ENCODE results near the gene BZW2. TPM values are rescaled to one million over a fixed set of nuclear protein-coding genes. Genes with fewer than 3 reads are reported as not detected.

BZW2 gene
- polyA plus RNA-seq, 1 donor (not counting 4 experiments of a cell fraction or from before 2014, with no cell fraction given): 65.7 TPM

DNA sequence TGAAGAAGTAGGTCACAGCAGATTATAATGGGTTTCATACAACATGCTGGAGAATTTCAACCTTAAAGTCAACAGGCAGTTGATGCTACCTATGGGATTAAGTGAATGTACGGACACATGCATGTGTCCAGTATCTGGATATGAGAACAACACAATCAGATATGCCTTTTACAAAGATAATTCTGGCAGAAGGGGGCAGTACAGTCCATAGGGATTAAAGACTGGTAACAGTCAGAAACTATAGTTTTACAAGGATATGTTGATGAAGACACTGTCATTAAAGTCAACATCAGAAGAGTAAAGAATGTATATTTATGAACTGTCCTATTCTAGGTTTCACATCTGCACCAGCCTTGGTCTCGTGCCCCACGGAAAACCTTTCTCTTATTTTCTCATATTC lies 41.9 kb upstream of the BZW2 start:
- TF ChIP-seq CTCF (optimal IDR thresholded peaks at IDR 0.05 in 1 of 3, IDR thresholded peaks at IDR 0.05 in 1 of 3, conservative IDR thresholded peaks at IDR 0.05 in 1 of 3; ENCODE audit: extremely low read depth in 1 of 3, insufficient read depth in 2 of 3, low read length in 3 of 3): no peak
- no peak for TF ChIP-seq EZH2 (IDR thresholded peaks at IDR 0.05; ENCODE audit: low read length)

GRCh38 chr7:16606704-16607103 lies 39.3 kb upstream of the BZW2 start:
- no peak overlapping the region for H3K9ac ChIP-seq (ENCODE audit: control insufficient read depth, extremely low read depth, insufficient read depth, low read length)
- no peak overlapping the region for H3K4me3 ChIP-seq (ENCODE audit: control insufficient read depth in 2 of 3, extremely low read depth in 1 of 3, insufficient read depth in 2 of 3, low read depth in 1 of 3, low read length in 3 of 3)
- no peak overlapping the region for H3K4me2 ChIP-seq (ENCODE audit: control insufficient read depth, extremely low read depth, insufficient read depth, low read depth, low read length)
- dilution Hi-C loops (cut with MboI; ENCODE audit: extremely low pct_ligation_motif_present, low sequenced_read_pairs): no loop called here
- no peaks in the 10 kb centered on the region for H3K4me1 ChIP-seq (ENCODE audit: control insufficient read depth, extremely low read depth, insufficient read depth, low read length)
- H4K20me1 ChIP-seq (ENCODE audit: control insufficient read depth, extremely low read depth, insufficient read depth, low read length): no peaks in the 10 kb centered on the region
- peaks cover 0 to 6% of the 10 kb centered on the region in 2 experiments for H3K36me3 ChIP-seq (ENCODE audit: control insufficient read depth in 2 of 2, extremely low read depth in 1 of 2, insufficient read depth in 2 of 2, low read length in 2 of 2)
- no peaks in the 10 kb centered on the region for H3K9me1 ChIP-seq (ENCODE audit: control insufficient read depth, extremely low read depth, insufficient read depth, low read length)
- no peak overlapping the region for H2AFZ ChIP-seq (ENCODE audit: control insufficient read depth, low read length)
- no peaks in the 10 kb centered on the region for H3K27me3 ChIP-seq (ENCODE audit: control insufficient read depth, extremely low read depth, insufficient read depth, low read length)
- no peak overlapping the region for H3K27ac ChIP-seq (ENCODE audit: control insufficient read depth, insufficient read depth, low read length)
- DNase-seq (ENCODE audit: low read depth, low spot score) (no peak), FAIRE-seq (no peak)
- H3K79me2 ChIP-seq (ENCODE audit: control insufficient read depth, insufficient read depth, low read length): no peaks in the 10 kb centered on the region
- no peaks in the 10 kb centered on the region for H3K9me3 ChIP-seq (ENCODE audit: control insufficient read depth, low read depth, low read length)
- TF ChIP-seq EZH2 (IDR thresholded peaks at IDR 0.05; ENCODE audit: low read length) (no peak), CTCF (optimal IDR thresholded peaks at IDR 0.05 in 1 of 3, IDR thresholded peaks at IDR 0.05 in 1 of 3, conservative IDR thresholded peaks at IDR 0.05 in 1 of 3; ENCODE audit: extremely low read depth in 1 of 3, insufficient read depth in 2 of 3, low read length in 3 of 3) (no peak)

More for the DNA sequence above, 41.9 kb upstream of the BZW2 start:
- Histone ChIP-seq H3K4me3 (ENCODE audit: control insufficient read depth in 2 of 3, extremely low read depth in 1 of 3, insufficient read depth in 2 of 3, low read depth in 1 of 3, low read length in 3 of 3) (no peak overlapping the region), H3K9ac (ENCODE audit: control insufficient read depth, extremely low read depth, insufficient read depth, low read length) (no peak overlapping the region), H3K36me3 (ENCODE audit: control insufficient read depth in 2 of 2, extremely low read depth in 1 of 2, insufficient read depth in 2 of 2, low read length in 2 of 2) (peaks cover 0 to 8% of the 10 kb centered on the region in 2 experiments), H3K9me1 (ENCODE audit: control insufficient read depth, extremely low read depth, insufficient read depth, low read length) (no peaks in the 10 kb centered on the region), H3K9me3 (ENCODE audit: control insufficient read depth, low read depth, low read length) (no peaks in the 10 kb centered on the region), H3K4me1 (ENCODE audit: control insufficient read depth, extremely low read depth, insufficient read depth, low read length) (no peaks in the 10 kb centered on the region), H3K4me2 (ENCODE audit: control insufficient read depth, extremely low read depth, insufficient read depth, low read depth, low read length) (no peak overlapping the region), H4K20me1 (ENCODE audit: control insufficient read depth, extremely low read depth, insufficient read depth, low read length) (no peaks in the 10 kb centered on the region), H3K27me3 (ENCODE audit: control insufficient read depth, extremely low read depth, insufficient read depth, low read length) (no peaks in the 10 kb centered on the region), H3K27ac (ENCODE audit: control insufficient read depth, insufficient read depth, low read length) (no peak overlapping the region), H3K79me2 (ENCODE audit: control insufficient read depth, insufficient read depth, low read length) (no peaks in the 10 kb centered on the region), H2AFZ (ENCODE audit: control insufficient read depth, low read length) (no peak overlapping the region)
- dilution Hi-C loops (cut with MboI; ENCODE audit: extremely low pct_ligation_motif_present, low sequenced_read_pairs): no loop called here
- FAIRE-seq (no peak), DNase-seq (ENCODE audit: low read depth, low spot score) (no peak)
